GM10266 (cell line): ENCODE data around the gene PPBP.
"Not testable (repeated sequence)": the region's sequence is repeated elsewhere in the genome, so short reads cannot be mapped to it uniquely, and the experiment has no call there.

ENCODE experiments used
- DNase-seq: peaks from one replicate; pipeline ENCODE4 v3.0.0; 2012; ENCODE audit errors: extremely low spot score
- TF ChIP-seq, protein P1 (sequence below): IDR thresholded peaks from 2 replicates; pipeline ENCODE4 v1.5.1; 2012; ENCODE audit warnings: mild to moderate bottlenecking, low read depth; ENCODE audit not compliant: control insufficient read depth, insufficient read depth; ENCODE audit errors: missing control alignments

PPBP gene

DNA sequence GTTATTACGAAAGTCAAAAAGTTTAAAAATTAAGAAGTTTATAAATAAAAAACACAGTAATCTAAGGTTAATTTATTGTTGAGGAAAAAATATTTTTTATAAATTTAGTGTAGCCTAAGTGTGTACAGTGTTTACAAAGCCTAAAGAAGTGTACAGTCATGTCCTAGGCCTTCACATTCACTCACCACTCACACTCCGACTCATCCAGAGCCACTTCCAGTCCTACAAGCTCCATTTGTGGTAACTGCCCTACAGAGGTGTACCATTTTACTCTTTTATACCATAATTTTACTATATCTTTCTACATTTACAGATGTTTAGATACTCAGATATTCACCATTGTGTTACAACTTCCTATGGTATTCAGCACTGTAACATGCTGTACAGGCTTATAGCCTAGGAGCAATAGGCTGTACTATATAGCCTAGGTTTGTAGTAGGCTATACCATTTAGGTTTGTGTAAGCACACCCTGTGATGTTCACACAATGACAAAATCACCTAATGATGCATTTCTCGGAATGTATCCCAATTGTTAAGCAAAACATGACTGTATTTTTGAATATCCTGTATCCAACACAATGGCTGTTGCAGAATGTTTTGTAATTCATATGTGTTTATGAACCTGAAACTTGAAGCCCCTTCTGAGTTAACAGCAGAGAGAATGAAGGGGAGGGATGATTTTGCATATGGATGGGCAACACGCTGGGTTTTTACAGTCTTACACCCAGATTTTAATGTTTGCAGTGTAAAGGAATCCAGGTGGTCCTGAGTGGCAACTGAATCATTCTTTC lies 3.1 kb downstream of the PPBP start:
- TF ChIP-seq, protein P1, sequence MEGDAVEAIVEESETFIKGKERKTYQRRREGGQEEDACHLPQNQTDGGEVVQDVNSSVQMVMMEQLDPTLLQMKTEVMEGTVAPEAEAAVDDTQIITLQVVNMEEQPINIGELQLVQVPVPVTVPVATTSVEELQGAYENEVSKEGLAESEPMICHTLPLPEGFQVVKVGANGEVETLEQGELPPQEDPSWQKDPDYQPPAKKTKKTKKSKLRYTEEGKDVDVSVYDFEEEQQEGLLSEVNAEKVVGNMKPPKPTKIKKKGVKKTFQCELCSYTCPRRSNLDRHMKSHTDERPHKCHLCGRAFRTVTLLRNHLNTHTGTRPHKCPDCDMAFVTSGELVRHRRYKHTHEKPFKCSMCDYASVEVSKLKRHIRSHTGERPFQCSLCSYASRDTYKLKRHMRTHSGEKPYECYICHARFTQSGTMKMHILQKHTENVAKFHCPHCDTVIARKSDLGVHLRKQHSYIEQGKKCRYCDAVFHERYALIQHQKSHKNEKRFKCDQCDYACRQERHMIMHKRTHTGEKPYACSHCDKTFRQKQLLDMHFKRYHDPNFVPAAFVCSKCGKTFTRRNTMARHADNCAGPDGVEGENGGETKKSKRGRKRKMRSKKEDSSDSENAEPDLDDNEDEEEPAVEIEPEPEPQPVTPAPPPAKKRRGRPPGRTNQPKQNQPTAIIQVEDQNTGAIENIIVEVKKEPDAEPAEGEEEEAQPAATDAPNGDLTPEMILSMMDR: no peak
- DNase-seq: no peak

DNA sequence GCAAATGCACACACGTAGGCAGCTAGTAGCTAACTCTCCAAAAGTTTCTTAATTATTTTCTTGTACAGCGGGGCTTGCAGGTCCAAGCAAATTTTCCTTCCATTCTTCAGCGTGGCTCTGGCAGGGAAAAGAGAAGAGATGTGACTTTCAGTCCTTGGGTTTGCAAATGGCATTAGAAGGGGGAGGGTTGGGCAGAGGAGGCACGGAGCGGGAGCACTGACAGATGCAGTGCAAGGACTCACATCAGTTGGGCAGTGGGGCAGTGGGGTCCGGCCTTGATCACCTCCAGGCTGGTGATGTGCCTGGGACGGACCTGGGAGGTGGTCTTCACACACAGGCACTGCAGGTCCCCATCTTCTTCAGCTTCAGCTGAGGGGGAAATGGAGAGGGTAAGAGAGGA lies 6.8 kb downstream of the PPBP start:
- DNase-seq: not testable (repeated sequence)

DNA sequence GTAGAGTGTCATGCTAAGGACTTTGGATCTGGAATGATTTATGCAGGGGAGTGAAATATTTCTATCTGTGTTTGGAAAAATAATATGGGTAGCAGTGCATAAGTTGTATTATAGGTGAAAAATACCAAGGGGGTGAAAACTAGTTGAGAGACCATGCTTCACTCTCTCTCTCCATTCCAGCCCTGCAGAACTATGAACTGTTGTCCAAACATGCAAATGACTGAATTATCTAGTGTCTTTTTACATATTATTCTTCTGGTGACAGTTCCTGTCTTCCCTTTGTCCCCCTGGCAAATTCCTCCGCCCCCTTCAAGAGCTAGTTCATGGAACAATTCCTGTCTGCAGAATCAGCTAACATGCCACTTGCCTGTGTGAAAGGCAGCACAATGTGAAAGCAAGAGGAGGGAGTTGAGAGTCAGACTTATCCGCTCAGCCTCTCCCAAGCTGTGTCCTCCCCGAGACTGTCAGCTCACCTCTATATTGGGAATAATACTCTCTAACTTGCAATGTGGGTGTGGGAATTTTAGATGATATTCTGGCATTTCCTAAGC lies 8.5 kb downstream of the PPBP start:
- DNase-seq: no peak
- TF ChIP-seq, protein P1: no peak

DNA sequence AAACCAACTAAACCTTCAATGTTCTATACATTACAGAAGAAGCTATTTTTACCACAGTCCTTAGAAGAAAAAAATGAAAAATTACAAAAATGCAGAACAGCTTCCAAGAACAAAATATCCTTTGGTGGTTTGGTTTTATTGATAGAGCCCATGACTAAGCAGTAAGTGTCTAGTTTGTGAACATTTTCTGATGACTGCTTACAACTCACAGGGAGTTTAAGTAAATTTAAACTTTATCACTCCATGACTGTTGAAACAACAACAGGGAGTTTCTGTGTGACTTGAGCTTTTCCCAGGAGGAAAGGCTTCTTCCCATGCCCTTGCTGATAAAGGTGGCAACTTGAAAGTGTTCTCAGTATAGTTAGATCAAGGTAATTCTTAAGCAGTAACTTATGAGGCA lies 9.1 kb downstream of the PPBP start:
- TF ChIP-seq, protein P1: no peak
- DNase-seq: no peak

DNA sequence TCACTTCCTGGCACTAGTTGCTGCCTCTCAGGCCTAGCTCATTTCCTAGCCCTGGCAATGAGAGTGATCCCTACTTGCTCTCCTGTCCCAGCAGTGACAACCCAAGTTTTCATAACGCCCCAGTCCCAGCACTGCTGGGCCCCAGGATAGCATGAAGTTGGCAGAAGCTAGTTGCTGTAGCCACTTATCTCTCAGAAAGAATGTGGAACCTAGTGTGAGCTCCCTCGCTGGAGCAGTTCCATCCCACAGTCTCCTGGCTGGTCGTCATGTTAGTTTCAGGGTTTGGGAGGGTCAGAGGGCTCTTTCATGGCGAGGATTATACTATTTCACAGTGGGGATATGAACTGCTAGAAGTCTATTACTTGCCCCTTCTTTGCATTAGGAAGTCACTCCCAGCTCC lies 11.3 kb downstream of the PPBP start:
- TF ChIP-seq, protein P1: no peak
- no peak for DNase-seq

DNA sequence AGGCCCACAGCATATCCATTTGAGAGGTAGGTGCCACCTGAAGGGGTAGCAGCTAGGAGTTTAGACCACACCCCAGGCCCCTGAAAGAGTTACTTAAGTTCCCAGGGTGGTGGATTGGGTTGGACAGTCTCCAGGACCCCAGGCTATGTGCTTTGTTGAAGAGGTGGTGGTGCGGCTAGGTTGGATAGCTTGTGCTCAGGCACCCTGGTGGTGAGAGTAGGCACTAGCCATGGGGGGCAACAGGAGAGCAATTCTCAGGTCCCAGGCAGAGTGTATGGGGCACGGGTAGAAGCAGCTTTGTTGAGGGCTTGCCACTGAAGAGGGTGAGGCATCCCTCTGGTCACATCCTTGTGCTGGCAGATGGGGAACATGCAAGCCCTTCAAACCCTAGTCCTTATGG lies 11.8 kb downstream of the PPBP start:
- no peak for DNase-seq
- TF ChIP-seq, protein P1: no peak

DNA sequence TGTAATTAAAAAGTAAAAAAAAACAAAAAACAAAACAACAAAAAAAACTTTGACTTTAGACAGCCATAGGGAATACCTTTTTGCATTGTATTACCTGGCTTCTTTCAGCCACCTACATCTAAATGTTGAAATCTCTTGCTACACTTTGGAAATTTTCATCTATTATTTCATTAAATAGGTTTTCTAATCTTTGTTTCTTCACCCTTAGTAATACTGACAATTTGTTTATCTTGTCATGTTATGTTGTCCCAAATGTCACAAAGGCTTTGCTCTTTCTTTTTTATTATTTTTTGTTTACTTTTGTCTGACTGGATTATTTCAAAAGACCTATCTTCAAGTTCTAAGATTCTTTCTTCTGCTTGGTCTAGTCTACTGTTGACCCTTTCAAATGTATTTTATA lies 13.6 kb downstream of the PPBP start:
- no peak for DNase-seq
- TF ChIP-seq, protein P1: no peak
